ENCODE measurements around the gene LAMP5. TPM values are rescaled to one million over a fixed set of nuclear protein-coding genes. Genes with fewer than 3 reads are reported as not detected.

LAMP5 gene
- polyA plus RNA-seq, 1 donor (not counting 4 experiments of a cell fraction or from before 2014, with no cell fraction given), result not detected

- H3K79me2 ChIP-seq (ENCODE audit: control insufficient read depth, insufficient read depth, low read length), result no peaks in the 10 kb centered on the region
- H3K27ac ChIP-seq (ENCODE audit: control insufficient read depth, insufficient read depth, low read length), result no peak overlapping the region
- no peaks in the 10 kb centered on the region for H3K4me1 ChIP-seq (ENCODE audit: control insufficient read depth, extremely low read depth, insufficient read depth, low read length)
- H3K4me3 ChIP-seq (ENCODE audit: control insufficient read depth in 2 of 3, extremely low read depth in 1 of 3, insufficient read depth in 2 of 3, low read depth in 1 of 3, low read length in 3 of 3), result no peak overlapping the region
- H3K9ac ChIP-seq (ENCODE audit: control insufficient read depth, extremely low read depth, insufficient read depth, low read length), result no peak overlapping the region
- no peaks in the 10 kb centered on the region for H3K27me3 ChIP-seq (ENCODE audit: control insufficient read depth, extremely low read depth, insufficient read depth, low read length)
- DNase-seq (ENCODE audit: low read depth, low spot score), result no peak
- no peaks in the 10 kb centered on the region for H3K9me3 ChIP-seq (ENCODE audit: control insufficient read depth, low read depth, low read length)
- dilution Hi-C loops (cut with MboI; ENCODE audit: extremely low pct_ligation_motif_present, low sequenced_read_pairs), result no loop called here
- no peak overlapping the region for H3K4me2 ChIP-seq (ENCODE audit: control insufficient read depth, extremely low read depth, insufficient read depth, low read depth, low read length)
- H3K9me1 ChIP-seq (ENCODE audit: control insufficient read depth, extremely low read depth, insufficient read depth, low read length), result no peaks in the 10 kb centered on the region
- FAIRE-seq, result no peak
- no peaks in the 10 kb centered on the region for H3K36me3 ChIP-seq (ENCODE audit: control insufficient read depth in 2 of 2, extremely low read depth in 1 of 2, insufficient read depth in 2 of 2, low read length in 2 of 2)
- no peak overlapping the region for H2AFZ ChIP-seq (ENCODE audit: control insufficient read depth, low read length)
- TF ChIP-seq CTCF (optimal IDR thresholded peaks at IDR 0.05 in 1 of 3, IDR thresholded peaks at IDR 0.05 in 1 of 3, conservative IDR thresholded peaks at IDR 0.05 in 1 of 3; ENCODE audit: extremely low read depth in 1 of 3, insufficient read depth in 2 of 3, low read length in 3 of 3), result no peak
- TF ChIP-seq EZH2 (IDR thresholded peaks at IDR 0.05; ENCODE audit: low read length), result no peak
- H4K20me1 ChIP-seq (ENCODE audit: control insufficient read depth, extremely low read depth, insufficient read depth, low read length), result no peaks in the 10 kb centered on the region
Observed at GRCh38 chr20:9490631-9491030, 23.8 kb upstream of the LAMP5 start.

- H3K79me2 ChIP-seq (ENCODE audit: control insufficient read depth, insufficient read depth, low read length), result no peaks in the 10 kb centered on the region
Observed at GRCh38 chr20:9491324-9491723, 23.1 kb upstream of the LAMP5 start.

More at GRCh38 chr20:9491324-9491723, 23.1 kb upstream of the LAMP5 start:
- TF ChIP-seq CTCF (optimal IDR thresholded peaks at IDR 0.05 in 1 of 3, IDR thresholded peaks at IDR 0.05 in 1 of 3, conservative IDR thresholded peaks at IDR 0.05 in 1 of 3; ENCODE audit: extremely low read depth in 1 of 3, insufficient read depth in 2 of 3, low read length in 3 of 3) (no peak), EZH2 (IDR thresholded peaks at IDR 0.05; ENCODE audit: low read length) (no peak)
- H3K9me1 ChIP-seq (ENCODE audit: control insufficient read depth, extremely low read depth, insufficient read depth, low read length), result no peaks in the 10 kb centered on the region
- H3K9ac ChIP-seq (ENCODE audit: control insufficient read depth, extremely low read depth, insufficient read depth, low read length), result no peak overlapping the region
- H3K4me1 ChIP-seq (ENCODE audit: control insufficient read depth, extremely low read depth, insufficient read depth, low read length), result no peaks in the 10 kb centered on the region
- no peak overlapping the region for H2AFZ ChIP-seq (ENCODE audit: control insufficient read depth, low read length)
- no peaks in the 10 kb centered on the region for H3K27me3 ChIP-seq (ENCODE audit: control insufficient read depth, extremely low read depth, insufficient read depth, low read length)
- H3K4me3 ChIP-seq (ENCODE audit: control insufficient read depth in 2 of 3, extremely low read depth in 1 of 3, insufficient read depth in 2 of 3, low read depth in 1 of 3, low read length in 3 of 3), result no peak overlapping the region
- H3K27ac ChIP-seq (ENCODE audit: control insufficient read depth, insufficient read depth, low read length), result no peak overlapping the region
- H3K9me3 ChIP-seq (ENCODE audit: control insufficient read depth, low read depth, low read length), result no peaks in the 10 kb centered on the region
- no peaks in the 10 kb centered on the region for H4K20me1 ChIP-seq (ENCODE audit: control insufficient read depth, extremely low read depth, insufficient read depth, low read length)
- DNase-seq (ENCODE audit: low read depth, low spot score), result no peak
- FAIRE-seq, result no peak
- H3K4me2 ChIP-seq (ENCODE audit: control insufficient read depth, extremely low read depth, insufficient read depth, low read depth, low read length), result no peak overlapping the region
- H3K36me3 ChIP-seq (ENCODE audit: control insufficient read depth in 2 of 2, extremely low read depth in 1 of 2, insufficient read depth in 2 of 2, low read length in 2 of 2), result no peaks in the 10 kb centered on the region
- dilution Hi-C loops (cut with MboI; ENCODE audit: extremely low pct_ligation_motif_present, low sequenced_read_pairs), result no loop called here
